Neuronal stem cell (in vitro differentiated cells): Measurements from ENCODE around the gene MLYCD.
A peak's percentile ranks its signal among the peaks of the same experiment; 100 is the strongest.

Source experiments
- DNase-seq: peaks from one replicate; pipeline ENCODE4 v3.0.0-alpha.2; 2013; ENCODE audit warnings: low spot score
- H2AFZ ChIP-seq: one replicate; pipeline ENCODE4 v1.6.1; 2013; ENCODE audit warnings: mild to moderate bottlenecking, low read length, inconsistent platforms
- H2AK5ac ChIP-seq: 2 replicates; pipeline ENCODE4 v1.6.1; 2013; ENCODE audit warnings: low read depth, mild to moderate bottlenecking, inconsistent platforms, low read length, moderate library complexity, mixed read lengths
- H2BK120ac ChIP-seq: 2 replicates; pipeline ENCODE4 v1.6.1; 2013; ENCODE audit warnings: low read depth, mild to moderate bottlenecking, inconsistent platforms, low read length, moderate library complexity, mixed read lengths
- H2BK12ac ChIP-seq: one replicate; pipeline ENCODE4 v1.6.1; 2013; ENCODE audit warnings: low read length, inconsistent platforms
- H2BK15ac ChIP-seq: 2 replicates; pipeline ENCODE4 v1.6.1; 2013; ENCODE audit warnings: mild to moderate bottlenecking, low read length, inconsistent platforms, mixed read lengths
- H2BK5ac ChIP-seq: one replicate; pipeline ENCODE4 v1.6.1; 2013; ENCODE audit warnings: inconsistent platforms, mild to moderate bottlenecking, low read length, moderate library complexity
- H3K14ac ChIP-seq: one replicate; pipeline ENCODE4 v1.6.1; 2013; ENCODE audit warnings: low read length, inconsistent platforms
- H3K18ac ChIP-seq: 2 replicates; pipeline ENCODE4 v1.6.1; 2013; ENCODE audit warnings: low read length, inconsistent platforms
- H3K23ac ChIP-seq: 2 replicates; pipeline ENCODE4 v1.6.1; 2013; ENCODE audit warnings: low read depth, mild to moderate bottlenecking, mixed read lengths, low read length, inconsistent platforms; ENCODE audit not compliant: poor library complexity
- H3K27ac ChIP-seq: replicated peaks from 3 replicates; pipeline ENCODE4 v1.5.1; 2013; ENCODE audit warnings: low read length, inconsistent platforms
- H3K27me3 ChIP-seq, 3 experiments: 2 replicates each; pipeline ENCODE4 v1.6.1; 2013; ENCODE audit warnings: low read length in 3 of 3, mild to moderate bottlenecking in 2 of 3, inconsistent platforms in 1 of 3, low read depth in 1 of 3, mixed read lengths in 1 of 3, moderate library complexity in 1 of 3; ENCODE audit not compliant: control insufficient read depth in 3 of 3, insufficient read depth in 3 of 3
- H3K36me3 ChIP-seq, 2 donors: replicated peaks in 1 of 2; 2 replicates each; pipeline ENCODE4 v1.6.1; 2013; ENCODE audit warnings: low read length in 2 of 2; ENCODE audit not compliant: control insufficient read depth in 2 of 2, insufficient read depth in 2 of 2
- H3K4ac ChIP-seq: 2 replicates; pipeline ENCODE4 v1.6.1; 2013; ENCODE audit warnings: inconsistent platforms, mild to moderate bottlenecking, low read length, moderate library complexity
- H3K4me1 ChIP-seq, 2 donors: 1 replicate in 1 of 2; 2 replicates in 1 of 2; pipeline ENCODE4 v1.6.1; 2013; ENCODE audit warnings: low read length in 2 of 2, low read depth in 1 of 2; ENCODE audit not compliant: control insufficient read depth in 2 of 2, insufficient read depth in 1 of 2
- H3K4me2 ChIP-seq: one replicate; pipeline ENCODE4 v1.6.1; 2013; ENCODE audit warnings: mild to moderate bottlenecking, low read length, inconsistent platforms; ENCODE audit not compliant: insufficient read depth, poor library complexity, severe bottlenecking
- H3K4me3 ChIP-seq, 2 donors: 2 replicates each; pipeline ENCODE4 v1.5.1; 2013; ENCODE audit warnings: low read length in 2 of 2, mild to moderate bottlenecking in 2 of 2, inconsistent platforms in 1 of 2, moderate library complexity in 1 of 2
- H3K79me1 ChIP-seq: one replicate; pipeline ENCODE4 v1.6.1; 2013; ENCODE audit warnings: low read depth, mild to moderate bottlenecking, inconsistent platforms, low read length, moderate library complexity
- H3K9ac ChIP-seq: one replicate; pipeline ENCODE4 v1.6.1; 2013; ENCODE audit warnings: mild to moderate bottlenecking, low read depth, low read length, inconsistent platforms; ENCODE audit not compliant: poor library complexity
- H3K9me3 ChIP-seq, 2 donors: replicated peaks in 1 of 2; 2 replicates each; pipeline versions ENCODE3 to v1.6.1; 2013; ENCODE audit warnings: low read length in 2 of 2, mild to moderate bottlenecking in 2 of 2, inconsistent platforms in 1 of 2, low read depth in 1 of 2, mixed read lengths in 1 of 2, moderate library complexity in 1 of 2; ENCODE audit not compliant: control insufficient read depth in 2 of 2, insufficient read depth in 1 of 2
- H4K8ac ChIP-seq: one replicate; pipeline ENCODE4 v1.6.1; 2013; ENCODE audit warnings: low read depth, mild to moderate bottlenecking, inconsistent platforms, low read length, moderate library complexity
- H4K91ac ChIP-seq: one replicate; pipeline ENCODE4 v1.6.1; 2013; ENCODE audit warnings: low read length, low read depth, mild to moderate bottlenecking, inconsistent platforms; ENCODE audit not compliant: poor library complexity
- WGBS, 2 donors: extraction: QIAGEN DNeasy Blood & Tissue Kit; methylation state at CpG; one replicate each; pipeline ENCODE4 v1.1.7; 2013; ENCODE audit warnings: missing lambda C conversion rate in 2 of 2, mixed read lengths in 1 of 2; ENCODE audit not compliant: insufficient read length in 2 of 2, insufficient replicate concordance in 1 of 2; ENCODE audit errors: extremely low coverage in 2 of 2; 5-methylcytosine and 5-hydroxymethylcytosine counted together

The MLYCD gene

DNA sequence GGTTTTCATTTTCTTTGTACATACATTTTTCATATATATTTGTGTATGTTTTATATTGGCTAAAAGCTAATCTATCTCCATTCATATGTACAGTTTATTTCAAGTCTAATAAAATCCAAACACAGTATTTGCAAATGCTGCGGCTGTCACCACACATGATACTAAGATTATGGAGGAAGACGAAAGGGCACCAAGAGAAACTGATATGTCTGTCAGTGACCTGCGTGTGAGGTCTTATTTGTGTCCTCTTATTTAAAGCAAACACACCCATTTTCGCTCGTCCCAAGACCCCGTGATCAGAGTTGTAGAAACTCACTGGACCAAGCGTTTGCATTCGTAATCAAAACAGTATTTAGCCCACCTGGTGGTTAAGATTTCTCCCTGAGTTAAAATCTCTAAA lies 8.2 kb downstream of the MLYCD start:
- Histone ChIP-seq H3K4ac (no peak overlapping the region), H2BK15ac (no peak overlapping the region), H3K36me3 (peaks cover 6 to 41% of the 10 kb centered on the region in 2 donors), H3K9me3 (no peaks in the 10 kb centered on the region), H3K9ac (no peak overlapping the region), H2AFZ (no peak overlapping the region), H3K4me2 (no peak overlapping the region), H2AK5ac (no peak overlapping the region), H3K4me3 (no peak overlapping the region), H3K4me1 (peaks cover 2 to 29% of the 10 kb centered on the region in 2 donors), H3K23ac (no peak overlapping the region), H2BK120ac (no peak overlapping the region), H2BK12ac (no peak overlapping the region), H3K14ac (no peak overlapping the region), H3K79me1 (no peaks in the 10 kb centered on the region), H3K27me3 (no peaks in the 10 kb centered on the region), H4K8ac (no peak overlapping the region), H2BK5ac (no peak overlapping the region), H3K27ac (no peak overlapping the region), H4K91ac (no peak overlapping the region), H3K18ac (no peak overlapping the region)
- no CpG with 5 or more reads among the region's 8 CpGs for WGBS, 2 donors
- DNase-seq: no peak

DNA sequence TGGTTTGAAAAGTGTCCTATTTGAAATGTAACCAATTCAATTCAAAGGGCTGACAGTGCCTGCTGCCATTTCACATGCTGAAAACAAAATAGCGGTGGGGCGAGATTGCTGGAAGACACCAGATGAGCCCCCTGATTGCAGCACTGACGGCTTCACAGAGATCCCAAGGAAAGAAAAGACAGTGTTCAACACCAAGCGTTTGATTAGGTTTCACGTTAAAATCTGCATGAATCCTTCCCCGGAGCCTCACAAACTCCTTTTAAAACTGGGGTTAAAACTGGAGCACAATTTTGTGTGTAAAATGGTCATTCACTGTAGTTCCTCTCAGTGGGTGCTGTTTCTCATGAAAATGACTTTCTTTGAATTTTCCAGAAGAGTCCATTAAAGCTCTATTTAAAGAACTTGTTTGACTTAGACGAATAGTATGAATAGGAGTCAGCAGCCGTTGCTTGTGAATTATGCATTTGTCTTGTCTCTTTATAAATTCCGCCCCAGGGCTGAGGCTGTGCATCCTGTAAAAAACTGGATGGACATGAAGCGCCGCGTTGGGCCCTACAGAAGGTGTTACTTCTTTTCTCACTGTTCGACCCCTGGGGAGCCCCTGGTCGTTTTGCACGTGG lies 8.8 kb downstream of the MLYCD start:
- Histone ChIP-seq H3K18ac (no peak overlapping the region), H3K4ac (no peak overlapping the region), H3K14ac (no peak overlapping the region), H2BK15ac (no peak overlapping the region), H3K4me3 (no peak overlapping the region), H2AK5ac (no peak overlapping the region), H3K23ac (no peak overlapping the region), H3K36me3 (peaks cover 8 to 46% of the 10 kb centered on the region in 2 donors), H3K4me2 (no peak overlapping the region), H2BK120ac (no peak overlapping the region), H3K9me3 (no peaks in the 10 kb centered on the region), H4K91ac (no peak overlapping the region), H3K9ac (no peak overlapping the region), H3K27me3 (no peaks in the 10 kb centered on the region), H2AFZ (peak overlapping the region; percentile 35), H2BK5ac (no peak overlapping the region), H3K79me1 (no peaks in the 10 kb centered on the region), H3K4me1 (peaks cover 2 to 29% of the 10 kb centered on the region in 2 donors), H2BK12ac (no peak overlapping the region), H4K8ac (no peak overlapping the region), H3K27ac (no peak overlapping the region)
- no CpG with 5 or more reads among the region's 15 CpGs for WGBS, 2 donors
- no peak for DNase-seq

DNA sequence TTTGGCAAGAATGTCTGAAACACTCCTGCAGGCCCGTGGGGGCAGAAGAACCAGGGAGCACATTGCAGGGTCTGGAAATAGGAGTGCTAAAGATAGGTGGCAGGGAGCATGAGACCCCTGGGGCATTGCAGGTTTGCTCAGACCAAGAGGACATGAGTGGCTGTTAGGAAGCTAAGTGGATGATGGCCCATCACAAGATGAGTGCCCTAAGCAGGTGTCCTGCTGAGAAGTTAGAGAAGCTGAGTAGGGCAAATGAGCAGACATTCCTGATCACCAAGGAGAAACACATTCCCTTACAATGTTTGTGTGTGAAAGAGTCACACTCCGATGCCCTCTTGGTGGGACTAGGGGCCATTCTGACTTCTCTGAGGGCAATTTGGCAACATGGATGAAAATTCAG lies 9.9 kb downstream of the MLYCD start:
- Histone ChIP-seq H3K36me3 (peaks cover 8 to 51% of the 10 kb centered on the region in 2 donors), H3K4me1 (peaks cover 2 to 24% of the 10 kb centered on the region in 2 donors), H3K4me2 (no peak overlapping the region), H4K91ac (no peak overlapping the region), H2AFZ (no peak overlapping the region), H3K4me3 (no peak overlapping the region), H3K27me3 (no peaks in the 10 kb centered on the region), H3K9me3 (no peaks in the 10 kb centered on the region), H3K9ac (no peak overlapping the region), H3K18ac (no peak overlapping the region), H2BK5ac (no peak overlapping the region), H3K23ac (no peak overlapping the region), H3K27ac (no peak overlapping the region), H3K14ac (no peak overlapping the region), H2BK15ac (no peak overlapping the region), H2BK12ac (no peak overlapping the region), H3K4ac (no peak overlapping the region), H3K79me1 (no peaks in the 10 kb centered on the region), H2AK5ac (no peak overlapping the region), H4K8ac (no peak overlapping the region), H2BK120ac (no peak overlapping the region)
- WGBS, 2 donors: no CpG with 5 or more reads among the region's 2 CpGs
- no peak for DNase-seq

DNA sequence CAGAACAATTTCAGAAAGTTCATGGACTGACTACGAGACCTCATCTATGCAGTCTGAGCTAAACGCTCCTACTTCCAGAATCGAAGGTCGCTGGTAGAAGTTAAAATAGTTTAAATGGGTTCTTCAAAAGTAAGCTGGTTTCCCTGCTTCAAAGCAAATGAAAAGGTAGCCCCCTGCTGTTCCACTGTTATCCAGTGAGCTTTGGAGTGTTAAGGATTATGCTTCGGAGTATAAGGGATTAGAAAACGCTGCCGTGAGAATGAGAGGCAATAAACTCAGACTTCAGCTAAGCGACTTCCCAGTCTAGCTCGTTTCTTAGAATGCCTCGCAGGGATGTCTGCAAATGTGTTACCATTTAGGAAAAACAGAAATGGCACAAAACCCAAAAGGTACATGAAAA lies 12.4 kb downstream of the MLYCD start:
- Histone ChIP-seq H4K91ac (no peak overlapping the region), H3K23ac (no peak overlapping the region), H3K14ac (no peak overlapping the region), H2BK120ac (no peak overlapping the region), H3K4me1 (peaks cover 2 to 23% of the 10 kb centered on the region in 2 donors), H3K36me3 (peaks cover 16 to 73% of the 10 kb centered on the region in 2 donors), H3K79me1 (no peaks in the 10 kb centered on the region), H4K8ac (no peak overlapping the region), H3K9ac (no peak overlapping the region), H3K4me3 (no peak overlapping the region), H2AFZ (no peak overlapping the region), H3K18ac (no peak overlapping the region), H3K4me2 (no peak overlapping the region), H3K27me3 (no peaks in the 10 kb centered on the region), H2BK12ac (no peak overlapping the region), H2BK5ac (no peak overlapping the region), H3K9me3 (peaks cover 0 to 2% of the 10 kb centered on the region in 2 donors), H2AK5ac (no peak overlapping the region), H3K27ac (no peak overlapping the region), H2BK15ac (no peak overlapping the region), H3K4ac (no peak overlapping the region)
- DNase-seq: no peak
- no CpG with 5 or more reads among the region's 10 CpGs for WGBS, 2 donors
